Stimulated activated CD8-positive, alpha-beta memory T cell treated with anti-CD3 and anti-CD28 coated beads, Interleukin-2, amount 100 ng/mL, for 48 hours (primary cell): ENCODE results near the gene KRT15.
"Not testable (repeated sequence)": the region's sequence is repeated elsewhere in the genome, so short reads cannot be mapped to it uniquely, and the experiment has no call there.

ENCODE experiments used
- DNase-seq, 2 donors: peaks; one replicate each; pipeline ENCODE4 v3.0.0-alpha.2; 2020; ENCODE audit warnings: low read depth in 2 of 2

The KRT15 gene

DNA sequence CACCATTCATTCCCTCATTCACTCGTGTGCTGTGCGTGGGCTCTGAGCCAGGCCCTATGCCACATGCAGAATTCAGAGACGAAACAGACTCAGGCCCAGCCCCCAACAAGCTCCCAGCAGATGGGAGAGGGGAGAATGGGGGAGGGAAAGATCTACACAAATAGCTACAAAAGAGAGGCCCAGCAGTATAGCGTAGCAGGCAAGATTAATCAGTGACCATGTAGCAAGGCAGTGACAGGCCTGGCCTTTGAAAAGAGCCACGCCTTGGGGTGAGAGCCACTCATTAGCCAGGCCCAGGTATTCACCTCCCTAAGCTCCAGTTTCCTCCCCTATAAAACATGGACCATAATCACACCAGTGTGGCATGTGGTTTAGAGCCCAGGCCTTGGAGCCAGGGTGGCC is 25.8 kb upstream of the KRT15 start:
- DNase-seq: no peak

- not testable (repeated sequence) for DNase-seq
Observed at GRCh38 chr17:41542786-41543185, 24.1 kb upstream of the KRT15 start.

- no peak for DNase-seq
Observed at GRCh38 chr17:41542357-41542756, 23.7 kb upstream of the KRT15 start.

DNA sequence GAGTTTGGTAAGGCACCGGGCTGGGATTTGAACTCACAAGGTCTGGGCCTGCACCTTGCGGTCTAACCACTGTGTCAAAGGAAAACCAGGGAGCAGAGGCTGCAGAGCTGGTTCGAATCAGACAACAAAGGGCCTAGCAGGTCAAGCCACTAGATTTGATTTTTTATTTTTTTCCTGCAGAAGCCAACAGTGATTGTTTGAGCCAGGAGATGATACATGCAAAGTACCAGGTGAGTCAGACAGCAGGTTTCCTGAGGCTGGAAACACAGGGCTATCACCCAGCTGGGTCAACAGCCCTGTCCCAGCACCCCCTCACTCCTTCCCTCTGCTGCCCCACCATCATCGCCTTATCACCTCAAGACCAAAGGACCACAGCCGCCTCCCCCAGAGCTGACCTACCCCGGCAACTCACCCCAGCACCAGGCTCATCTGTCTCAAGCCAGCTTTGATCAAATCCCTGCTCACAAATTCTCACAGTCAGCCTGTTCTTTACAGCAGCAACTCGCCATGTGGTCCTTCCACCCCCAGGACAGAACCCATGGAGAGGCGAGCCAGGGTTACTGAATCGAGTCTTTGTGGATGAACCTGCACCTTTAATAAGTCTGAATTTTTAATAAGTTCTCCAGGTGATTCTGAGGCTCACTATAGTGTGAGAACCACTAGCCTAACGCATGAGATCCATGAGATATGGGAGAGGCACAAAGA is 22.4 kb upstream of the KRT15 start:
- no peak for DNase-seq

DNA sequence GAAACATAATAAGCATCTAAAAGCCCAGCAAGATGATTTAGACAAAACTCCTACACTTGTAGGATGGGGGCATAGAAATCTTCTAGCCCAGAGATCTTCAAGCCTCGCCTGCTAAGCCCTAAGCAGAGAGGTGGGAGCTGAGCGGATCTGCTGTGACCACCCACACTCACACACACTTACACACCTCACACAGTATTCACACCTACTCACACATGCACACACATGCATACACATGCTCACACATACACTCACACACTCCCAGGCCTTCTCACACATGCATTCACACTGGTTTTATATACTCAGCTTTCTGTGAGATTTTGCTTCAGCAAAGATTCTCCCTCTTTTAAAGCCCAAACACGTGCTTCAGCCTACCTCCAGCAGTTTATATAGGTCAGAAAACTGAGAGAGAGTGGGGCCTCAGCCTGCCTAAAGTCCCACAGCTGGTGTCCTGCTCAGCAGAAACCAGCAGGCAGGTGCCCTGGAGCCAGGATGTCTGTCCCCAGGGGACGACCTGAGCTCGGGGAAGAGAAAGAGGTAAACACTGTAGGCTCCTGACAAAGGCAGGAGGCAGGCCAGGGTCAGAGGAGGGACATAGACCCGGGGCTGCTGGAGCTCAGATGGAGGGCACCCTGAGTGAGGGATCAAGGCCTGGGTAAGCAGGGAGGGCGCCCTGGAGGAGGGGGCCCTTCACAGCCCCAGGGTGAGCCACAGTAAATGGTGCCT is 21.4 kb upstream of the KRT15 start:
- DNase-seq: no peak

- no peak for DNase-seq
Observed at GRCh38 chr17:41539071-41539492, 20.4 kb upstream of the KRT15 start.

DNA sequence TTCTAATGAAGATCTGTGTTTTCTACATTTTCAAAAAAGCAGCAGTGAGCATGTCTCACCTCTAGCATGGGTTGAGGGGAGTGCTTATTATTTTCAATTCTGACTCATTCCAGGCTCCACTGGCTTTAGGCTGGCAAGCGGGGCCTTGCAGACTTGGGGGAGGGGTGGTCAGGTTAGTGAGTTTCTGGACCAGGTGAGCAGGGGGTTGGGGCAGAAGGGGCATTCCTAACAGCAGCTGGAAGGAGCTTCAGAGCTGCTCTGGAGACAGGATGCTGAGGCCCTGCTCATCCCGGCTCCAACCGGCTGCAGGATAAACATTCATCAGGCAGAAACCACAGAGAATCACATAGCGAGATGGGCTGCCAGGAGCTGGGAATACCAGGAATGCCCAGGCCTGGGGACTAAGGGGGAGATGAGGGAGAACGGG is 19.9 kb upstream of the KRT15 start:
- no peak for DNase-seq

- no peak for DNase-seq
Observed at GRCh38 chr17:41537990-41538389, 19.3 kb upstream of the KRT15 start.

- no peak for DNase-seq
Observed at GRCh38 chr17:41537614-41537954, 18.9 kb upstream of the KRT15 start.

- DNase-seq: no peak
Observed at GRCh38 chr17:41536741-41537613, 18.3 kb upstream of the KRT15 start.

DNA sequence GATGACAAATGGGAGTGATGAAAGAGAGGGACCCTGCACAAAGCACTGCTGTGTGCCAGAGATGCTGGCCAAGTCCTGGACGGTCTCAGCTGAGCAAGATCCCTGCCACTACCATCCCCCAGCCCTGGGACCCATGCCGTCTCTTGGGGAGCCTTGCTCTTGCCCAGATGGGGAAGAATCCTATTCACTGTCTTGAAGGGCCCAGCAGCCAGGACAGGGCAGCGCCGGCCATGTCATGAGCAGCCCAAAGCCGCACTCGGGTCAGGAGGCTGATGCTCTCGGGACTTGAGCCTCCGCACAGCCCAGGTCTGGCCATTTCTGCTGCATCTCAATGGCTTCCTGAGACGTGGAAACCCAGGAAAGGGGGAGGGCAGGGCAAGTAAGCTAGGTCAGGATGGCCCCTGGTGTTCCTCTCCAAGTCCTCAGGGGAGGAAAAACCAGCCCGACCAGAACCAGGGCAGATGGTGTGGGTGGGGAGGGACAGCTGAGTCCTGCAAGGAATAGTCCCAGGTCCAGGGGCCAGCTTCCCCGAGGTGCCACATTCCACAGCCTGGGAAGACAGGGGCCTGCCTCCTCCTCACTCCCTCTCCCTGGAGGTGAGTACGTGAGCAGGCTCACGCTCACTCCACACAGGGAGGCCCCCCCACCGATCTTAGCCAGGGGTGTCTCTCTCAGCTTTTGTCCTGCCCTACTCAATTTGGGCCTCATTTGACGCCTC is 17.2 kb upstream of the KRT15 start:
- DNase-seq: no peak

DNA sequence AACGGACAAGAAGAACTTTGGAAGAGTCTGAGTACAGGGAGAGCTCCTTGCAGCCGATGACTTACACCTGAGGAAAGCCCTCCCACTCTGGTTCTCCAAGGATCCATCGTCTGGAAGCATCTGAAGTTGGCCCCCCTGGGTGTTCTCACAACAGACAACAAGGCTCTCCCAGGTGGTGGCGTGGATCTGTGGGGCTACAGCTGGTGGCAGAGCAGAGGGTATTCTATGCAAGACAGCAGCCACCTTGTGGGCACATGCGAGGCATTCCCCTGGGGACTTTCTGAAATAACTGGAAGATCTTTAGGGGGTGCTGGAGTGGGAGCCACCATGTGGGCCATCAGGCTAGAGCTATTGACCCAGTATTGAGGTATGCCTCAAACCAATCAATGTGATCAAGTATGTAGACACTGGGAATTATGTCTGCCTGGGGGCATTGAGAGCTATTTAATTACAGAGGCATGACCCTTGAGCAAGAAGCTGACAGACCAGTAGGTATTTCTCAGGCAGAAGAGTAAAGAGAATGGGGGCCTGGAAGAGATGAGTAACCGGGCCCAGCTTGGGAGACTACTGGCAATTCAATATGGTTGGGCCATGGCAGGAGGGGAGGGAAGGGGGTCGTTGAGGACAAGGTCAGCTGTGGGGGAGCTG is 16.3 kb upstream of the KRT15 start:
- no peak for DNase-seq

DNA sequence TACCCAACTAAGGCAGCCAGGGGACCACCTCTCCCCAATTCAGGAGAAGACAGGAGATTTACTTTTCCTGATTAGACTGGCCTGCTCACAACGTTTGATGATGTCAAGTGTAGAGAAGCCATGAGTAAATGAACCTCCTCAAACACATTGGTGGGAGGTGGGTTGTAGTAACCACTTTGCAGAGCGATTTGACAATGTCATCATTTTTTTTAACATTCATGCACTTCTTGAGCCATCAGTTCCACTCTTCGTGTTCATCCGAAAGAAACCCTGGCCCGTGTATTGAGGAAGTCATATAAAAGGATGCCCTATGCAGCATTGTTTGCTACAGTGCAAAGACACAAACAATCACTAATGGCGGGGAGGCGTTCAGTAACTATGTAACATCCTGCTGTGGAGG is 14.9 kb upstream of the KRT15 start:
- DNase-seq: no peak

DNA sequence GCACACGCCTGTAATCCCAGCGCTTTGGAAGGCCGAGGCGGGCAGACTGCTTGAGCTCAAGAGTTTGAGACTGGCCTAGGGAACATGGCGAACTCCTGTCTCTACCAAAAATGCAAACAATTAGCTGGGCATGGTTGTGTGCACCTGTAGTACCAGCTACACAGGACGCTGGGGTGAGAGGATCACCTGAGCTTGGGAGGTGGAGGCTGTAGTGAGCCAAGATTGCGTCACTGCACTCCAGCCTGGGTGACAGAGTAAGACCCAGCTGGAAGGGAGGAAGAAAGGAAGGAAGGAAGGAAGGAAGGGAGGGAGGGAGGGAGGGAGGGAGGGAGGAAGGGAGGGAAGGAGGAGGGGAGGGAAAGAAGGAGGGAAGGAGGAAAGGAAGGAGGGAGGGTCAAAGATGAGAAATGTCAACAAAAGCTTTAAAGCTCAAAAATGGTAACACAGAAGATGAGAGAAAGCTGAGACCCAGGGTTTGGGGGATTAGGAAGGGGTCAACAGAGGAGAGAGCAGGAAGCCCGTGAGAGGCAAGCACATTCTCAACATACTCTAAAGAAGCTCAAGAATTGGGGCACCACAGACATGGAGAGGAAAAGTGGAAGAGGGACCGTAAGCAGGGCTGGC is 14.4 kb upstream of the KRT15 start:
- DNase-seq: no peak

DNA sequence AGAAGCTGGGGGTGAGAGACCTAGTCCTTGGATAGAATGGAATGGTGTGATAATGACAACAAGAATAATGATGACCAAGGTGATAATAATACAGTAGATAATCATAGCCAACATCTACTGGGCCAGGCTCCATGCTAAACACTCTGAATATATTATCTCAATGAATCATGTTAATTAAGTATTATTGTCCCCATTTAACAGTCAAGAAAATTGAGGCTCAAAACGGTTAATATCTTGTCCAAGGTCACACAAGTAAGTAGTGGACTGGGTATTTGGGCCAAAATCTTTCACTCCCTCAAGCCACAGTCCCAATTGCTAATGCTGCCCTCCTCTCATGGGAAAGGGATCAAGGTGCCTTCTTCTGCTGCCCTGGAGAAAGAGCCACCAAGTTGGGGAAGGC is 13.3 kb upstream of the KRT15 start:
- DNase-seq: no peak

DNA sequence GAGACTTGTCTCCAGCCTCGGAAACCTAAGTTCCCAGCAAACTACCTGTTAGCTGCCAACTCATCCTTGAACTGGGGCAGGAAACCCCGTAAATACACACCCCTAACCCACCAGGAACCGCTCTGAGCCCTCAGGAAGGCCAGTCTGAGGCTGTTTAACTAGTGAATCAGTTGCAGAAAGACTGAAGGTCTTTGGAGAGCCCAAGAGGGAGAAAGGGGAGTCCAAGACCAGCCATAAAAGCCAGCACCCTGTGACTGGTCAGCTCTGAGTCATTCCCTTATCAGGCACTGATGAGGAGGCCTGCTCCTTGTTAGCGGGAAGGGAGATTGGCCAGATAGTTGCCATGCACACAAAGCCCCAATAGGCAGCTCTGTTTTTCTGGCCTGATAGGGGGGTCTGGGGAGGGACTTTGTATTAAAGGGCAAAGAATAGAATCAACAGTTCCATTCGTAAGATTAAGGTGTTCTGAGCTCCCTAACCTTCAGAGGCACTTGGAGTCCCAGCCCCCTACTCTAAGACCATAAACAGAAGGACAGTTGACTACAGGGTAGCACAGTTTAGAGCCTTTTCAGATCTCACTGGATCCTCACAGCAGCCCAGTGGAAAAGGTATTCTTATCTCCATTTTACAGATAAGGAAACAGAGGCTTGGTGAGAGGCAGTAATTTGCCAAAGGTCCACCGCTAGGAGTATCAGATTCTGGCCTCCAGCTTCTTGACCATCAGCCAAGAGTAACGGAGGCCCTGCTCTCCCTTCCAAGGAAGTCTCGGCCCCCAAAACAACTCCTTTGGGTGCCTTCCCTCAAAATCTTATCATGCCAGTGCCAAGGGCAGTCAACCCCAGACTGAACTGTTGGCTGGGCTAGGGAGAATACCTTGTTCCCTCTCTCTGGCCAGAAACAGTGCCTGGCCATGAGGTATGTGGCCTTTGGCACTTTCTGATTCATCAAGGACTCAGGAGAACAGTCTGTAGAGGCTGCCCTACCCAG is 11.7 kb upstream of the KRT15 start:
- no peak for DNase-seq

GRCh38 chr17:41529491-41529915 is 10.8 kb upstream of the KRT15 start:
- DNase-seq: no peak

DNA sequence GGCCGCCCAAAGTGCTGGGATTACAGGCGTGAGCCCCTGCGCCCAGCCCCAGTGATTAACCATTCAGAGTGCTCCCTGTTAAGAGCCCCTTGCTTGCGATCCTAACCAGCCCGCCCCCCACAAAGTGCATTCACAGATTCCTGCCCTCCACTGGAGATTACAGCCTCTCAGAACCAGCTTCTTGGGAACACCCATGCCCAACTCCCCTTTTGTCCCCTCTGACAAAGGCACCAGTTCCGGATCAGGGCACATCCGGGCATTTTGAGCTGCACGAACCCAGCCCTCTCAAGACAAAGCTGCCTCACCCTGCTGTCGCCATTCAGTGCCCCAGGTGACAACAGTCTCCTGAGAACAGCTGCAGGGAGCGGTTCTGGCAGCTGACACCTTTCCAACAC is 10.3 kb upstream of the KRT15 start:
- DNase-seq: no peak
